PC-3 (cell line): ENCODE measurements around the gene XAF1.

Experiments
- EZH2 ChIP-seq: fragments of 300-600 bp; sonication (generic); IDR thresholded peaks from one replicate; pipeline ENCODE4 v1.6.1; 2017; ENCODE audit warnings: antibody characterized with exemption, mild to moderate bottlenecking, low read length; ENCODE audit not compliant: unreplicated experiment
- EZH2phosphoT487 ChIP-seq: fragments of 300-600 bp; sonication (generic); IDR thresholded peaks from 2 replicates; pipeline ENCODE4 v1.6.1; 2018; ENCODE audit warnings: mild to moderate bottlenecking, antibody characterized with exemption, low read length, borderline replicate concordance
- TF ChIP-seq, protein P1 (sequence below): fragments of 300-600 bp; sonication (generic); conservative IDR thresholded peaks from 2 replicates; pipeline ENCODE4 v1.5.1; 2017; ENCODE audit warnings: antibody characterized with exemption, low read depth, mild to moderate bottlenecking, low read length

DNA sequence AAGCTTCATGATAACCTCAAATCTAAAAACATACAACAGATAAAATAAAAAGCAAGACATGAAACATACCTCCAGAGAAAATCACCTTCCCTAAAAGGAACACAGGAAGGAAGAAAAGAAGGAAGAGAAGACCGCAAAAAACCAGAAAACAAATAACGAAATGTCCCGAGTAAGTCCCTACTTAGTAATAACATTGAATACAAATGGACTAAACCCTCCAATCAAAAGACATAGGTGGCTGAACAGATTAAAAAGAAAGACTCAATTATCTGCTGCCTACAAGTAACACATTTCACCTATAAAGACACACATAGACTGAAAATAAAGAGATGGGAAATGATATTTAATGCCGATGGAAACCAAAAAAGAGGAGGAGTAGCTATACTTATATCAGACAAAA, 26.4 kb downstream of the XAF1 start:
- TF ChIP-seq, protein P1, sequence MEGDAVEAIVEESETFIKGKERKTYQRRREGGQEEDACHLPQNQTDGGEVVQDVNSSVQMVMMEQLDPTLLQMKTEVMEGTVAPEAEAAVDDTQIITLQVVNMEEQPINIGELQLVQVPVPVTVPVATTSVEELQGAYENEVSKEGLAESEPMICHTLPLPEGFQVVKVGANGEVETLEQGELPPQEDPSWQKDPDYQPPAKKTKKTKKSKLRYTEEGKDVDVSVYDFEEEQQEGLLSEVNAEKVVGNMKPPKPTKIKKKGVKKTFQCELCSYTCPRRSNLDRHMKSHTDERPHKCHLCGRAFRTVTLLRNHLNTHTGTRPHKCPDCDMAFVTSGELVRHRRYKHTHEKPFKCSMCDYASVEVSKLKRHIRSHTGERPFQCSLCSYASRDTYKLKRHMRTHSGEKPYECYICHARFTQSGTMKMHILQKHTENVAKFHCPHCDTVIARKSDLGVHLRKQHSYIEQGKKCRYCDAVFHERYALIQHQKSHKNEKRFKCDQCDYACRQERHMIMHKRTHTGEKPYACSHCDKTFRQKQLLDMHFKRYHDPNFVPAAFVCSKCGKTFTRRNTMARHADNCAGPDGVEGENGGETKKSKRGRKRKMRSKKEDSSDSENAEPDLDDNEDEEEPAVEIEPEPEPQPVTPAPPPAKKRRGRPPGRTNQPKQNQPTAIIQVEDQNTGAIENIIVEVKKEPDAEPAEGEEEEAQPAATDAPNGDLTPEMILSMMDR, result no peak
- TF ChIP-seq EZH2phosphoT487, result no peak
- TF ChIP-seq EZH2, result no peak
